Epidermal melanocyte (primary cell): ENCODE results near the gene ADPRHL1.
"Not testable (repeated sequence)": the region's sequence is repeated elsewhere in the genome, so short reads cannot be mapped to it uniquely, and the experiment has no call there.

ENCODE experiments used
- DNase-seq: peaks from one replicate; pipeline ENCODE4 v3.0.0; 2011; ENCODE audit warnings: low spot score; ENCODE audit not compliant: insufficient read length

The ADPRHL1 gene

DNA sequence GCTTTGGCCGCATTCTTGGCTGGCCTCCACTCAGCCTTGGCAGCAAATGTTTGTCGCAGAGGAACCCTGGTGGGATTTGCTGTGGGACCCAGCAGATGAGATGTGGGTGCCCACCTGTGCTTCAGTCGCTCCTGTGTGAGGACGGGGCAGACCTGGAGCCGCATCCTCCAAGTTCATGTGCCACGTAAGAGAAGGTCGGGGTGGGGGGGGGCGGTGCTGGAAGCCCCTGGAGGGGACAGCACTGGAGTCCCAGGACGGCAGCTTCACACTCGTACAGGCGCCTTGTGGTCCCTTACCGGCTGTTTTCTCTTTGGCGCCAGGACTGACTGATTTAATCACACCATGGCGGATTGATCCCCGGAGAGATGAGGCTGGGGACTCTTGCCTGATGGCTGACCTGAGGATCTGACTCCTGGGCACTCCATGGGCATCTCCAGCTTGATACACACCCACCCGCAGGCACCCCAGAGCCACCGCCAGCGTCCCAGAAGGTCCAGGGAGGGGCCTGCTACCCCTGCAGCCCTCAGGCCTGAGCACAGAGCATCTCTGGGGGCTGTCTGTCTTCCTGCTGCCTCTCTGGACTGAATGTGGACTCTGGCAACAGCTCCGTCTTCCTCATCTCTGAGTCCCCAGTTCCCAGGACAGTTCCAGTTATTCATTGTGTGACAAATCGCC, 79.3 kb downstream of the ADPRHL1 start:
- no peak for DNase-seq

DNA sequence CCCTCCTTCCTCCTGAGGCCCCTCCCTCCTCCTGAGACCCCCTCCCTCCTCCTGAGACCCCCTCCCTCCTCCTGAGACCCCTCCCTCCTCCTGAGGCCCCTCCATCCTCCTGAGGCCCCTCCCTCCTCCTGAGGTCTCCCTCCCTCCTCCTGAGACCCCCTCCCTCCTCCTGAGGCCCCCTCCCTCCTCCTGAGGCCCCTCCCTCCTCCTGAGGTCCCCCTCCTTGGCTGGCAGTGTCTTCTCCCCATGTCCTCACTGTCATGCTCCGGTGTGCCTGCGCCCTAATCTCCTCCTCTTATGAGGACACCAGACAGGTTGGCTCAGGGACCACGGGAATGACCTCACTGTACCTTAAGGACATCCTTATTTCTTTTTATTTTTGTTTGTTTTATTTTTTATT, 81.6 kb downstream of the ADPRHL1 start:
- not testable (repeated sequence) for DNase-seq

DNA sequence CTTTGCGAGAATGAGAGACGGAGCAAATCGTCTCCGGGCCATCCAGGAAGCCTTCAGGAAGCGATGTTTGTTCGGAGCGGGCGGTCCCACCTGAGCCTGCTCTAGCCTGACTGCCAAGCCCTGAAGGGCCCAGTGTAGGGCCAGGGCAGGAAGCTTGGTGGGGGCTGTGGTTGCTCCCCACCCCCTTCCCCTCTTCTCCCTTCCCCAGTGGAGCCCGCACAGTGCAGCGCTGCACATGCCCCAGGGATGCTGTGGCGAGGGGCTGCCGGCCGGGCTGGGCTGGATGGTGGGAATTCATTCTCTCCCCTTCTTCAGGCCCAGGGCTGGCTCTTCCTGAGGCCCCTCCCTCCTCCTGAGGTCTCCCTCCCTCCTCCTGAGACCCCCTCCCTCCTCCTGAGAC, 82.2 kb downstream of the ADPRHL1 start:
- DNase-seq = no peak

DNA sequence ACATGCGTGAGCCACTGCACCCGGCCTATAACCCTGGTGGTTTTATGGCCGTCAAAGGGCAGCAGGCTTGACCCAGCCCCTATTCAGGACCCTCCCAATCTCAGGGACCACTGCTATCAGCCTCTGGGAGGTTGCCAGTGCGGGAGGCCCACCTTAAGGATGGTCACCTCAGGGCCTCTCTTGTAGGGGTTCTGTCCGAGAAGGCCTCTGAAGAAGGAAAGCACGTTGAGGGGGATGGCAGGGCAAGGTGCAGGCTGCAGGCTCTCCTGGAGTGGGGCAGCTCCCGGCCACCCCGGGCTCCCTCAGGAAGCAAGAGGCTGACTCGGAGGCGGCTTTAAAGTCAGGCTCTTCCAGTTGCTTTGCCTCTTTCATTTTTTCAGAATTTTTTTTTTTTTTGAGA, 83.4 kb downstream of the ADPRHL1 start:
- no peak for DNase-seq

DNA sequence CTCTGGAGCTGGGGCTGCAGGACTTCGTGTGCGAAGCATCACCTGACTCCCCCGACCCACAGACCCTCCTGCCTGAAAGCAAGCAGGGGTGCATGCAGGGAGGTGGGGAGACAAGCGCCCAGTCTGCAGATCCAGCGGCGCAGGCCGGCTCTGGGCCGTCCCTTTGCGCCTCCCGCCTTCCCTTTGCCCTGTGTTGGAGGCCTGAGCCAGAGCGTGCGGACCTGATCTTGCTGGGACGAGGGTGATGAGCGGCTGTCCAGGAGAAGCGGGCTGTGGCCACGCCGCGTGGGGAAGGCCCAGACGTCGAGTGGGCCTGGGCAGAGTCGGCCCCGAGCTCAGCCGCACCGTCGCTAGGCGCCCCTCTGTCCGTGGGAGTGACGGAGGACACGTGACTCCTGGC, 84.1 kb downstream of the ADPRHL1 start:
- no peak for DNase-seq

DNA sequence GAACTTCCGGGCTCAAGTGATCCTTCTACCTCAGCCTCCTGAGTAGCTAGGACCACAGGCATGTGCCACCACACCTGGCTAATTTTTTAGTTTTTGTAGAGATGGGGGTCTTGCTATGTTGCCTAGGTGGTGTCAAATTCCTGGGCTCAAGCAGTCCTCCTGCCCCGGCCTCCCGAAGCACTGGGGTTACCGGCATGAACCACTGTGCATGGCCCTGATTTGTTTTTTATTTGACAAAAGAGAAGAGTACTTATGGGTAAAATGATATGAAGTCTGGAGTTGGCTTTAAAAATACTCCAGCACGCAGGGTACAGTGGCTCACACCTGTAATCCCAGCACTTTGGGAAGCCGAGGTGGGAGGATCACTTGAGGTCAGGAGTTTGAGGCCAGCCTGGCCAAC, 84.9 kb downstream of the ADPRHL1 start:
- DNase-seq = not testable (repeated sequence)

DNA sequence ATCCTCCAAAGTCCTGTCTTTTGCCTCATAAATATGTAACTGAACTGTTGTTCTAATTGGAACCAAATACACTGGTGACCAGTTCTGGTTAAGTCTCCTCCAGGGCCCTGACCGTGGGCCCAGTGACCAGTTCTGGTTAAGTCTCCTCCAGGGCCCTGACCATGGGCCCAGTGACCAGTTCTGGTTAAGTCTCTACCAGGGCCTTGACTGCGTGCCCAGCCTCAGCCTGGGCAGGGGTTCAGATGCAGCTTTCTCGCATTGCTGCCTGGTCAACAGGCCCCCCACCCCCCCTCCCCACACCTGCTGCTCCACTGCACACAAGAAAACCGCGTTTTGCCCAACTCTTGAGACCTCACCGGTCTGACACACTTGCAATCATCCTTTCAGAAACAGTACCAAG, 85.5 kb downstream of the ADPRHL1 start:
- no peak for DNase-seq

DNA sequence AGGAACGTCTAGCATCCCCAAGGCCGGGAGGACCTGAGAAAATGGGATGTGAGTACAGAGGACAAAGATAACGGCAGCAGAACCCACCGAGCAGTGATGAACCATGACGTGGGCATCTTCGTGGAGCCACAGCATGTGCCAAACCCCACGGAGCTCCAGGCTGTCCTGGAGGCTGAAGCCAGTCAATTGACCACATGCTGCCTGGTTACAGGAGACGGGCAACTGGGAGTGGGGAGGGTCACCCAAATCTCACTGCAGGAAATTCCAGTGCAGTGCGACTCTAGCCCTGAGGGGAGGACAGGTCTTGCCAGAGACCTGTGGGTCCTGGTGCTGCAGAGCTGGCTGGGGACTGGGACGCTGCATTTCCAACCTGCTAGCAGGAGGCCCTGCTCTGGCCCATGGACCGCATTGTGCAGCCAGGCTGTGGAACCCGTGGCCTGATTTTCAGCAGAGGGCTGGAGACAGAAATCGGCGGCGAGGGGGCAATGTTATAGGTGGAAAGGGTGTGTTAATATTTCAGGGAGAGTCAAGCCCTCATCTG, 86.2 kb downstream of the ADPRHL1 start:
- DNase-seq = no peak

DNA sequence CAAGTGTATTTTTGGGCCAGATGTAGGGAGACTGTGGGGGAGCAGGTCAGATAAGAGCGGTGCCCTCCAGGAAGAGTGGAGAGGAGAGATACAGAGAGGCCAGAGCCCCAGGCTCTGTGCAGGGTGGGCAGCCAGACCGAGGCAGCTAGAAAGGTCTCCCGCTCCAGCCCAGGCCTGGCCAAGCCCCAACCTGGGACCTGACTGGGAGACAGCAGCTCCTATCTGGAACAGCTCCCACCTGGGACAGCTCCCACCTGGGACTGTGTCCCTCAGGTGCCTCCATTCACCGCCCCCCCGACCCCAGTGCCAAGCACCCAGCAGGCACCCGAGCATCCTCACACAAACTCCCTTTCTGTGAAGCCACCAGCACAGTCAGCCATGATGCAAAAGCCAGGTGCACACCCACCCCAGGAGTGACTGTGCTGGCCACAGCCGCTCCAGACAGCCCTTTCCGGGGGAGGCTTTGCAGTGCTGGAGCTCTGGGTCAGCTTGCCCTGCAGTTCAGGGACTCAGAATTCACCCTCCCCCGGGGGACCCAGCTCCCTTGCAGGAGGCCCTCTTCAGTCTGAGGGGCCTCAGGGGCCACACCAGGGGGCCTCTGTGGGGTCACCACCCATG, 87.2 kb downstream of the ADPRHL1 start:
- DNase-seq = no peak

DNA sequence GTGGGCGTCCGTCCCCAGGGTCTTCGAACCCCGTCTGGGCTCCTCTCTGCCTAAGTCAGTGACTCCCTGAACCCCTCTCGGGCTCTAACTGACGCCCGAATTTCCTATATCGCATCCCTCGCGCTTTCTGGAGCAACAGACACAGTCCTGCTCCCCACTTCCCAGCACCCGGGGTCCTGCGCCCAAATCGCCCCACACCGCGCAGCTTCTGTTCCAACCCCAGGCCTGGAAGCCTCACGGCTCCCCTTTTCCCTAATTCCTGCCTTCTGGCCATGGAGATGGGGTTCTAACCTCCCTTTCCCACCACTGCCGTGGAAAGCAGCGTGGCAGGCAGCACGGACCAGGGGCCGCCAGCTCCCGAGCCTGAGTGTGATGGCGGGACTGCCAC, 87.7 kb downstream of the ADPRHL1 start:
- no peak for DNase-seq

DNA sequence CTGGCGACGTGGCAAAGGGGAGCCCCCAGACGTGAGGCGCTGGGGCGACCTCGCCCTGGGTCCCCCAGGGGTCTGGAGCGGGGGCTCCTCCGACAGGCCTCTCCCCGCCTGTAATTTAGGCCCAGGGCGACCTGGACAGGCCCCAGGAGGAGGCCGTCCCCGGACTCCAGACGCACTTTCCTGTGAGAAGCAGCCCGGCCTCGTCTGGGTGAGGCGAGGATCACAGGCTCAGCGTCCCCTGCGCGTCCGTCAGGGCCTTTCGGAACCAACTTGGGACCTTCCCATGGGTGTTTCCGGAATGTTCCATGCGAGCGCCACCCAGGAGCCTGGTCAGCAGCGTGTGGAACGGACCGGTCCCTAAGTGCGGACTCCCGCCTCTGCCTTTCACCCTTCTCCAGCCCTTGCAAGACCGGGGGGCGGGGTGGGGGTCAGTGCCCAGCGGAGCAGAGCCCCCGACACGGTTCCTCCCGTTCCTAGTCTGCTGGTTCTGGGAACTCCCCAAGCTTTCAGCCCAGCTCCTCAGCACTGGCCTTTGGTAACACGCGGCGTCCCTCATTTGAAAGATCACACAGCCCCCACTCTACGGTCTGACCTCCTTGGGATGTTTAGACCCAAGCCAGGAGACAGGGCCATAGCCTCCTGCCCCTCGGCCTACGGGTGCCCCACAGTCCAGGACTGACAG, 88.2 kb downstream of the ADPRHL1 start:
- DNase-seq = no peak

DNA sequence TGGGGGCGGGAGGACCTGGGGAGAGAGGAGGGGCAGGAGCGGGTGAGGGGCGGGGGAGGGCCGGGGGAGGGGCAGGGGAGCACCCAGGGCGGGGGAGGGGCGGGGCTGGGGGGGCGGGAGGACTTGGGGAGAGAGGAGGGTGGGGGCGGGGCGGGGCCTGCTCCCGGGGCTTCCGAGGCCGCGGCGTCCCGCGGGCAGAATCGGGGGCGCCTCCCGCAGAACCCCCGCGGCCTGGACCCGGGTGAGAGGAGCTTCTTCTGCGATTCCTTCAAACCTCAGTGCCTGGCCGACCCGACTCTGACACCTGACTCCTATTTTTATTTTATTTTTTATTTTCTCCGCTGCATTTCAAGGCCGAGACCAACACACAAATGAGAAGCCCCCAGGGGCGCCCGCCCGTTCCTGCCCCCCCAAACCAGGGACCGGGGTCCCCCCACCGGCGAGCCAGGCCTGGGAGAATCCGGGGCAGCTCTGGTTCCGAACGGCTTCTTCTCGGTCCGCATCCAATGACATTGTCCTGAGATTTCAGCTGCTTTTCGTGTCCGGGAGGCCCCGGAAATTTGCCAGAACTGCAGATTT, 88.9 kb downstream of the ADPRHL1 start:
- DNase-seq = no peak

DNA sequence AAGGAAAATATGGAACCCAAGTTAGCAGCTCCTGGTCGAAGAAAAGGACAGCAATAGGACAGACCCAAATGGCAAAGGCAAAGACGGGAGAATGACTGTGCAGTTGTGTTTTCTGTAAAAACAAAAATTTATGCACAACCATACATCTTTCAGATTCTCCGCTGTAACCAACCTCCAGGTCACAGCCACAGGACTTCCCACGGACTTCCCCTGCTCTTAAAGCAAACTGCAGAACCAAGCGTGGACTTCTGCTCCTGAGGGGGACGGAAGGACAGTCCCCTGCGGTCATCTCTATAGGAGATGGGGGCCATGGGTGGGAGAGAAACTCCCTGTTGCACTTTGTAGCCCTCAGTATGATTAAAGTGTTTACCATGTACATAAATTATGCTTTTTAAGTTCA, 91.9 kb downstream of the ADPRHL1 start:
- DNase-seq = no peak

DNA sequence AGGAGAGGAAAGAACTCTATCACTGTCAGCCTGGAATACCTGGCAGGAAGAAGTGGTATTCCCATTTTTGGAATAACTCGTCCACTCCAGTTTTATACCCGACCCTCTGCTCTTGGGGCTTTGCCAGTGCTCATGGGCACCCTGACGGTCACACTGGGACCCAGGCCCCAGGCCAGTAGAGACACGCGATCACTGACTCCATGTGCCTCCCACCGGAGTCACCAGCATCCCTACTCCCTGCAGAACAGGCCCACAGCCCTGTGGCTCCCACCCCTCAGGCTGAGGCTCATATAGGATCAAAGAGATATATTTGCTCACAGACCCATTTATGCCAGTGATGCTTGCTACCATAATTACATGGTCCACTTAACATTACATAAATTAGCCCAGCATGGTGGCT, 92.8 kb downstream of the ADPRHL1 start:
- no peak for DNase-seq

DNA sequence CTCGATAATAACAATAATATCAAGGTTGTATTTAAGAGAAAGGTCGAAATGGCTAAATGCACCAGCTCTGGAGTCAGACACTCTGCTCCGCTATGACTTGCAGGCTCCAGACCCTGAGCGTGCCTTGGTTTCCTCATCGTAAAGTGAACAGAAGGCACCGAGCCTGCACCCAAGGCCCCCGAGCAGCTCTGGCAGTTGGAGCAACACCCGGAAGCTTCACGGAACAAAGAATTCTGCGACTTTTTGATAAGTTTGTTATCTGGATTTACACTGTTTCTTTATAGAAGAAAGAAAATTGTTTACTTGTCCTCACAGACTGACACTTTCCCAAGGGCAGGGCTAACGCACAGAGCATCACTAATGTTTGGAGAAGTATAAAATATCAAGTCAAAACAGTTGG, 93.7 kb downstream of the ADPRHL1 start:
- DNase-seq = no peak

DNA sequence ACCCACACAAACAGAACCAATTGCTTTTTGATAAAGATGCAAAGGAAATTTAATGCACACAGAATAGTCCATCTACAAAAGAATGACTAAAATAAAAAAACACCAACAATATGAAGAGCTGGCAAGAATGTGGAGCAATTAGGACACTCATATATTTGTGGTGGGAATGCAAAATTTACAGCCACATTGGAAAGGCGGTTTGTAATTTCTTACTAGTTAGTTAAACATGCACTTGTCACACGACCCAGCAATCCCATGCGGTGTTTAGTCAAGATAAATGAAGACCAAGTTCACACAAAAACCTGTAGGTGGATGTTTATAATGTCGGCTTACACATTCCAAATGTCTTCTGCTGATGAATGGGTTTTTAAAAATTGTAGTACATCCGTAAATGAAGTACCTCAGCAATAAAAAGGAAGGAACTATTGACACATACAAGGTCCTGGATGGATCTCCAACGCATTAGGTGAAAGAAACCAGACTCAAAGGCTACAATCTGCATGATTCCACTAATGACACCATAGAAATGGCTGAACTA, 94.6 kb downstream of the ADPRHL1 start:
- no peak for DNase-seq

DNA sequence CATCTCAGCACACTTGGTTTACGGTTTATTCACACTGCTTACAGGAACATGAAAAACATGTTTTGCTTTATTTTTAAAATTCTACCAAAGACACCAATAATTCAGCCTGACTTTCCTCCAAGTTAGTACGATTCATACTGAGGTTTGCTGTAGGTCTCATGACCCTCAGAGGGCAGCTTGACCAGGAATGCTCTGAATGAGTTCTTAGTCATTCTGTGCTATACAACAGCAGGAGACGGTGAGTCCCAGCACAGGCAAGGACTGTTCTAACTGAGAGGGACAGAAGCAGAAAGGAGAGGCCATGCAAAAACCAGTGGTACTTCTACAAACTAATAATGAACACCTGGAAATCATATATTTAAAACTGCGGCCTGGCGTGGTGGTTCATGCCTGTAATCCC, 95.8 kb downstream of the ADPRHL1 start:
- DNase-seq = no peak

DNA sequence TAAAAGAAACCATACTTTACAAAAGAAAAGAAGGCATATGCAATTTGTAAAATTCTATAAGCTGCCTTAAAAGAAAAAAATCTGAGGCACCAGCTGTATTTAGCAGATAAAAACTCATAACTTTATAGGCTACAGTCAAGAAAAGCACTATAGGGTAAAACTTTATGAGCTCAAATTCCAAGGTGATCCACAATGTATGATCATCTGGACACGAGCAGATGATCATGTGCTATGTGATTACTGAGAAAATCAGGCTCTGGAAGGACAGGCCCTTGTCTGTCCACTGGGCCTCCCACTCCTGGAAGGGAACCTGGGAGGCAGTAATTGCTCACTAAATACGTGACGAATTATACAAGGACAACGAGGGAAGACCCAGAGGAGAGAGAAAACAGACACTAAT, 96.7 kb downstream of the ADPRHL1 start:
- no peak for DNase-seq

DNA sequence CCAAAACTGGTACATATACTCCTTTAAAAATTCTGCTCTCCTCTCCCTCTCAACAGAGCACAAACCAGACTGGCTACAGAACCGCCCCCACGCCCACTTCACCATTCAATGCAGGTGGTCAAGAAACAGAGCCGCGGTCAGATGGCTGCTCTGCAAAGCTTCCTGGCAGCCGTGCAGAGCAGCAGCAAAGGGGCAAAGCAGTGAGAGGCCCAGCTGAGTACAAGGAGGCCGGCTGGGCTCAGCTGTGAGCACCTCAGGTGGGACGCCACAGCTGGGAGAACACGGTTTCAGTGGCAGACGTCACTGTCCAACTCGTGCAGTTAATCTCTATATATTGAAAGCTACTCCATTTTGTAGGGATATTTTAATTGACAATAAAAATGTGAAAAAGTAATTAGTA, 97.7 kb downstream of the ADPRHL1 start:
- no peak for DNase-seq

DNA sequence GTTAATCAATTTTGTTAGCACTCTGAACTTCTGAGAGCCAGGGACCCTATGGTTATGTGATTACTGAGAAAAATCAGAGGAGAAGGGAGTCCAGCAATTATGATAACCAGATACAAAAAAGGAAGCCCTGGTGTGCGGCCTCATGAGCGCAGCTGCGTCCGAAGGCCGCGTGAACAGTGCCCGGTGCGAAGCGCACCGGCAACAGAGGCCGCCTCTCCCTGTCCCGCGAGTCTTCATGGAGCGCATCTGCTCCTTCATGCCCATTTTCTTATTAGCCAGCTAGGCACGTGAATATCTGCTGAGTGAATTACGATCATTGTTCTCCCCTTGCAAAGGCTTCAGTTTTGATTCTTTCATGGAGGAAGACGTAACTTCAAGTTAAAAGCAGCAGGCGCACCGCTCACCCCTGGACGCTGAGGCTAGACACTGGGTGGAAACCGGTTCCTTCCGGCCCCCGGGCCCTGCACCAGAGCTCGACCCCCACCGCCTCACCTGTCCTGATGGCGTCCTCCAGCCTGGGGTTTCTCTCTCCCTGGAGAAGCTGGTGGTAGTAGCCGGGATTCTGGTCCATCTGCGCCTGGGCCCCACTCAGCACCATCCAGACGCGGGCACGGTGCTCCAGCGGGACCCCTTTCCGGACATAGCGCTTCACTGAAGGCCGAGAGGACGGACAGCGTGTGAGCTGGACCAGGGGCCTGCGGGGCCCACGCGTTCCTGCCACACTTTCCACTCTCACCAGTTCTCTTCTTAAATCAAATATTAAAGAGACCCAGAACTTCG, 98.3 kb downstream of the ADPRHL1 start:
- no peak for DNase-seq

DNA sequence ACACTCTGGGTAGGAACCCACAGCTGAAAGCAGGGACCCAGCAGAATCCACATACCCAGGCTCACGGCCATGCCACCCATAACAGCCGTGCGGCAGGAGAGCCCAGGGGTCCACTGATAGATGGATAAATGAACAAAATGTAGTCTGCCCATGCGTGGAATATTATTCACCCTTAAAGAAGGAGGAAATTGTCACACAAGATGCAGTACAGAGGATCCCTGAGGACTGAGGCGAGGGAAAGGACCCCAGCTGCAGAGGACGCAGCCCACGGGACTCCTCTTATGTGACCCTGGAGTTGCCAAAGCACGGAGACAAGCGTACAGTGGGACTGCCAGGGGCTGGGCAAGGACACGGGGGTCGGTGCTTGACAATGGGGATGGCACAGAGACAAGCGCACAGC, 100.0 kb downstream of the ADPRHL1 start:
- no peak for DNase-seq
